SW480 (cell line): ENCODE results near the gene HIRA.
"Not testable (repeated sequence)": the region's sequence is repeated elsewhere in the genome, so short reads cannot be mapped to it uniquely, and the experiment has no call there.

Source experiments
- DNase-seq: peaks from one replicate; pipeline ENCODE4 v3.0.0-alpha.2; 2016; ENCODE audit warnings: low spot score

The HIRA gene

GRCh38 chr22:19382240-19382639 is 49.3 kb downstream of the HIRA start:
- DNase-seq = no peak

- DNase-seq = no peak
Measured at GRCh38 chr22:19378344-19378674, 53.2 kb downstream of the HIRA start.

DNA sequence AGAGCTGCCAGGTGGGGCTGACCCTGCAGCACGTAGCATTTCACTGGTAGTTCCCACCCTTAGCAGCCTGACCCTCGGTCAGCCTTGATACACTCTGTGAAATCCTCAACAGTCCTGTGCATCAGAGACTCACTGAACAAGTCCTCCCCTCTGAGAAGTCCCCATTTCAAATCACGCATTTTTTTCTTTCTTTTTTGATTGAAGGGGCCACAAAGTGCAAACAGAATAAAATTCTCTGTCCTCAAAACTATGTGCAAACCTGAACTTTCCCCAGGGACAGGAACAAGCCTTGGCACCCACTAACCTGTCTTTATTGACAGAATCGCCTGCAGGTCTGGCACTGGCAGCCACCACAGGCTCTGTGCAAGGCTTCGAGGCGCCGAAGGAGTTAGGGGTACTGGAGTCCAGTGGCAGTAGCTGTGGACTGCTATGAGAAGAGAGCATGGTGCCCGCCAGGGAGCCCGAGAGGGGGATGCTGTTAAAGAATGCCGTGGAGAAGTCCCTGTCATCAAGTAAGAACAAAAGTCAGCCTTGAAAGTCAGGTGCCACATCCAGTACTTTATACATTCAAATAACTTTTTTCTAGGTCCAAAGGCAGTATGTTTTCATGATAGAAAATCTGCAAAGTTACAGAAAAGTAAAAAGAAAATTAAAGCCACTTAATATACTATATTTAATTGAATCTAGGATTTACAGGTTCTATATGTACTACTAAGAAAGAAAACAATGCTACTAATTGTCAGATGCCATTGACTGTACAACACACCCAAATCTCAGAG is 53.8 kb downstream of the HIRA start:
- DNase-seq = no peak

GRCh38 chr22:19376971-19377370 is 54.6 kb downstream of the HIRA start:
- DNase-seq = no peak

GRCh38 chr22:19376247-19376646 is 55.3 kb downstream of the HIRA start:
- no peak for DNase-seq

GRCh38 chr22:19375435-19375834 is 56.1 kb downstream of the HIRA start:
- no peak for DNase-seq

DNA sequence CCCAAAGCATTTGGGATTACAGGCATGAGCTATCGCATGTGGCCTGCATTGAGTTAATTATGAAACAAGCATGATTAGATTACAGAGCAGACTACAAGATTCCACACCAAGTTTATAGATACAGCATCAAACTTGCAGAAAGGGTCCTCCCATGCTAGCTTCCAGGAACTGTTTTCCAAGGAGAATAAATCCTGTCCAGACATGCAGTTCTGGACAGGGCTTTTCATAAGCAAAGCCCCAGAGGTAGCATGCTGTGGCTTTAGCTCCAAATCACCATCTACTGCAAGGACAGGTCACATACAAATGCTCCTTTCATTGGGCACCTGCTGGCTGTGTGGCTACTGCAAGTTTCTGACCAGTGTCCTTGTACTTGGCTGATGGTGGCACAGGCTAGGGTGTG is 57.1 kb downstream of the HIRA start:
- no peak for DNase-seq

DNA sequence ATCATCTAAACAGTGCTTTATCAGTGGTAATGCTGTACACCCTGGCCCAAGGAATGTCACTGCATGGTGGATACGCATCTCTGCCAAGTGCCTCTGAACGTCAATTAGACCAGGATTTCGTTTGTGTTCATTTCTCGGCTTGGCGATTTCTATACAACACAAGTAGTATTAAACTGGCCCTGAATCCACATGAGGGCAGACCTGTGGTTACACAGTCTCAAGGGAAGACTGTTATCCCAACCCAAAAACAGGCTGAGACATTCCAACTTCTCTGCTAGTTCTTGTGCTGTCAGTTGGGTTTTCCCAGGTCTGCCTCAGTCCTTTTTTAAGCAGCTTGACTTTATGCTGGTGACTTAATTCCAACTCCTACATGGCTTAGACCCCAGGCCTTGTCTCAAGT is 58.1 kb downstream of the HIRA start:
- no peak for DNase-seq

DNA sequence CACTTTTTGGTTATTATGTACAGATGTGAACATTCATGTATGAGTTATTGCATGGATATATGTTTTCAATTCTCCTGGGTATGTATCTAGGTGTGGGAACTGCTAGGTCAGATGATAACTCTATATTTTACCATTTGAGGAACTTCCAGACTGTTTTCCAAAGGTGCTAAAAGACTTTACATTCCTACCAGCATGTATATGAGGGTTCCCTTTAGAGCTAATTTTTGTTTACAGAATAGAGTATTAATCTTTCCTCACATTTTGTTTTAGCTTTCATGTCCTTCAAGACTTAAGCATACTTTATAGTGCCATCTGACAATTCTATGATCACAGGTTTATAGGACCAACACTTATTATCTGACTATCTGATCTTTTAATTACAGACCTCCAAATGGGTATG is 59.6 kb downstream of the HIRA start:
- no peak for DNase-seq

GRCh38 chr22:19368876-19369275 is 62.7 kb downstream of the HIRA start:
- DNase-seq = no peak

GRCh38 chr22:19367763-19368367 is 63.7 kb downstream of the HIRA start:
- no peak for DNase-seq

DNA sequence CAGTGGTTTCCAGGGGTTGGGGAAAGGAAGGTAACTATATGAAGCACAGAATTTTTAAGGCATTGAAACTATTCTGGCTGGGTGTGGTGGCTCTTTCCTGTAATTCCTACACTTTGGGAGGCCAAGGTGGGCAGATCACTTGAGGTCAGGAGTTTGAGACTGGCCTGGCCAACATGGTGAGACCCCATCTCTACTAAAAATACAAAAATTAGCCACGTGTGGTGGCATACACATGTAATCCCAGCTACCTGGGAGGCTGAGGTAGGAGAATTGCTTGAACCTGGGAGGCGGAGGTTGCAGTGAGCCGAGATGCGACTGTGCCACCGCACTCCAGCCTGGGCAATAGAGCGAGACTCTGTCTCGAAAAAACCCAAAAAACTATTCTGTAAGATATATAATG is 68.0 kb downstream of the HIRA start:
- not testable (repeated sequence) for DNase-seq

DNA sequence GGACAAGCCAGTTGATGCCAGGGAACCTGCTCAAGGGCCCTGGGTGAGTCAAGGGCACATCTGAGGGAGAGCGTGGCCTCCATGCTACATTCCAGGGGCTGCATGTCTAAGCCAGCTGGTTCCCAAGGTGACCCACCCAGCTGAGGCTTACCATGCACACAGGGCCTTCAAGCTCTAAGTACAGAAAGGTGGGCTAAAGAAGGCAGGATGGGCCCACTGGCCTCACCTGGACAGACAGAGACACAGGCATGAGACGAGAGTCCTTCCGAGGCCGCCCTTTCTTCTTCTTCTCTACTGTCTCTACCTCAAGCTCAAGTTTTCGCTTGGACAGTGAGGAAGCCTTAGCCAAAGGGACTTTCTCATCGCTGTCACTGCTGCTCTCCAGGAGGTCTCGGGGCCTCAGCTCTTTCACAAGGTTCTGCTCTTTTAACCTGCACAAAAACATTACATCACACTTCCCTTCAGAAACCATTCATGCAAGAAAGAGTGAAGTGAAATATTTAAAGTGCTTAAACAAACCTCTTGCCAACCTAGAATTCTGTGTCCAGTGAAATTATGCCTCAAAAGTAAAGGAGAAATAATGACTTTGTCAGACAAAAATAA is 69.9 kb downstream of the HIRA start:
- no peak for DNase-seq

- DNase-seq = no peak
Measured at GRCh38 chr22:19360862-19361261, 70.7 kb downstream of the HIRA start.

GRCh38 chr22:19360300-19360792 is 71.2 kb downstream of the HIRA start:
- no peak for DNase-seq

- no peak for DNase-seq
Measured at GRCh38 chr22:19359554-19360299, 71.8 kb downstream of the HIRA start.

DNA sequence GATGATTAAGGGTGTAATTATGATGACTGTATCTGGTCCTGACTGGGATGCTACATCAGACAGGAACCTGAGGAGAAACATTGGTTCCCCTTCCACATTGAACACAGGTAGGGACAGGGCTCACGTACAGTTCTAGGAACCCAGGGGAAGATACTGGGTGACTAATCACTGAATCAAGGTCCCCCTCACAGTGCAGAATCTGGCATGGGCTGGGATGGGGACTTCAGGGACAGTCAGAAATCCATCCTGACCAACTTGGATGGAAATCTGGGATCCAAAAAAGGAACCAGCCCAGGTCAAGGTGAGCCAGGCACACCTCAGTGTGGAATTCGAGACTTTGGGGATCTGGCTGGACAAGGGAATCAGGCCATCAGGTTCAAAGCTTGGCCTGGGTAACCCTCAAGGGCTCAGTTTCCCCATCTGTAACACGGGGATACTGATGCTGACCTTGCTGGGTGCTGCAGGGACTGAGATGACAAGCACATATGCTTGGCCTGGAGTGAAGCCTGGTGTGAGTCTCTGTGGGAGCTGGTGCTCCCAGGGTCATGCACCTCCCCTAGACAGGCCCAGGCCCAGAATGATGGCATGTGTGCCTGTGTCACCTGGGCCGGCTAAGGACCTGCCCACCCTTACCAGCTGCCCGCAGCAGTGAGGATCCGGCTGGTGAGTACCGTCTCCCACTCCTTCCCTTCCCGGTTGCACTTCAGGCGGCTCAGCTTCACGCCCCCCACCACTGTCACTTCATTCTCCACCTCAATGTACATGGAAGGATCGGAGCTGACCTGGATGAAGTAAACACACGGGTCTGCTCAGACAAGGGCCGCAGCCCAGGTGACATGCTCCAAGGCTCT is 72.6 kb downstream of the HIRA start:
- no peak for DNase-seq

- no peak for DNase-seq
Measured at GRCh38 chr22:19358195-19358594, 73.3 kb downstream of the HIRA start.

DNA sequence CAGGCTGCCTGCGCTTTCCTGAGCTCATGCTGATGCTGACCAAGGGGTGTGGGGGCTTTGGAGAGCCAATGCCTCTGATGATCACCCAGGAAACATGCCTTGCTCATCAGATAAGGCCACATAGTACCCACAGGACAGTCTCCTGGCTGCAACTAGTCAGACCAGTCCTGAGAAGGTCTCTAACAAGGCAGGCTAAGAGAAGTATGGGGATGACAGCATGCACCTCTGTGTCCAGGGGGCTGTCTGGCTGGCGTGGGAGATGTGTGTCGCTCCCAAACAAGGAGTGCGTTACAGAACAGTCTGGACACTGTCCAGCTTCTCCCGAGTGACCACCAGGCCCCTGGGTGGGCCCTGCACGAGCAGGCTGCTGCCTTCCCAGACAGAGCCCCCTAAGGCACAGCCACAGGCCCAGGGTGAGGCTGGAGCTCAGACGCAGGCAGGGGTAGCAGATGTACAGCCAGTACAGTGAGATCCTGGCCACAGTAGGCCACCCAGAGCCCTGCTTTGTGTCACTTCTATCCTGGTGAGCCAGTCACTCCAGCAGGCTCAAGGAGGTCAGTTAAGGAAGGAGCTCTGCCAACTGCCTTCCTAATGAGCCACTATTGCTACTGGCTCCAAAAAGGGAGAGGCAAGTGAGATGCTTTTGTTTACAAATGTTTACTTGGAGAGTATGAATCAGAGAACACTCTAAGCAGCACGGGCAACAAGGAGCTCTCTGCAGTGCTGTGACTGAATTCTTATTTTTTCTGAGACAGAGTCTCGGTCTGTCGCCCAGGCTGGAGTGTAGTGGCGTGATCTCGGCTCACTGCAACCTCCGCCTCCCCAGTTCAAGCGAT is 74.0 kb downstream of the HIRA start:
- no peak for DNase-seq

DNA sequence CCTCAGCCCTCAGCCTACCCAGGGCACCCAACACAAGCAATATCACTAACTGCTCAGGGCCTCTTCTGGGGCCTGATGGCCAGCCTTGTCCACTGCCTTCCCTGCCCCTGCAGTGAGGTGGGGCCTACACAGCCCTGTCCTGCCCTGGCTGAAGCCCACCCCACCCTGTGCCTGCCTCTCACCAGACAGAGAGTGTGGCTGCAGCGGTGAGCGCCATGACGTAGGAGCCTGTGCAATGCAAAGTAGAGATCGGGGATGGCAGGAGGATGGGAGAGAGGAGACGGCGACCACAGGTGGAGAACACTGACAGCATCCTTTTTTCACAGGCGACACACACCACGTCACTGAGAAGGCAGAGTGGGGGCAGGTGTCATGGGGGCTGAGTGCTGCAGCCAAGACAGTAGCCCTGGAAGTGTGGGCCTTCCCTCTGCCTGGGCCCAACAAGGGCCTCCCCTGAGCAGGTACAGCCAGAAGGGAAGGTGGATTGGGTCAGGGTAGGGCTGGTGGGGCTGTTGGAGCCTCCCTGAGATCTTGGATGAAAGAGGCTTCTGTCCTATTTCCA is 74.7 kb downstream of the HIRA start:
- DNase-seq = no peak
